SW480 (cell line): ENCODE results near the gene PGPEP1.

ENCODE experiments used
- DNase-seq: peaks from one replicate; pipeline ENCODE4 v3.0.0-alpha.2; 2016; ENCODE audit warnings: low spot score

The PGPEP1 gene

DNA sequence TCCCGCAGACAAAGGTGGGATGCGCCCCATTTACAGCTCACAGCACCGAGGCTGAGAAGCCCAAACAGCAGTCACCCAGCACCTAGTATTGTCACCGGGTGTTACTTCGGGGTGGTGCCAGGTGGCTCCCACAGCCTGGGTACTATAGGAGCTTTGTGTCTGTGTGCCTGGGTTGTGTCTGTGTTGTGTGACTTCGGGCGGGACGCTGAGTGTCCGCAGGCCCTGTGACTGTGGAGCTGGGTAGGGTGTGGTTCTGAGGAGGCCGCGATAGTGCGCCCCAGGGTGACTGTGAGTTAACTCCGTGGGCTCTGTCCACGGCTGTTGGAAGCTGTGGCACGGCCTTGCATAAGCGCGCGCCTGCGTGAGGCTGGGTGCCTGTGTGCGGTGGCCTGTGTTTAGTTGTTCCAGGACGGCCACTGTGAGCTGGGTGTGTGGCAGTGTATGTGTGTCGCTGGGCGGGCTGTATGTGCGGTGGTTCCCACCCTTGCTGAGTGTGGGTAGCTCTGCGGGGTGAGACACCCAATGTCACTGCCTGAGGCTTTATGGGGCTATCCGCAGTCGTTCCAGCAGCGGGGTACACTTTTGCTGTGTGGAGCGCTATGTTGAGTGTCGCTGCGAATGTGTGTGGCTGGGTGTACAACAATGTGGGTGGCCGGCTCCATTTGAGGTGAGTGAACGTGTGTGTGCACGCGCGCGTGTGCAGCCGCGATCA, 78.2 kb downstream of the PGPEP1 start:
- DNase-seq = peak; percentile 80

DNA sequence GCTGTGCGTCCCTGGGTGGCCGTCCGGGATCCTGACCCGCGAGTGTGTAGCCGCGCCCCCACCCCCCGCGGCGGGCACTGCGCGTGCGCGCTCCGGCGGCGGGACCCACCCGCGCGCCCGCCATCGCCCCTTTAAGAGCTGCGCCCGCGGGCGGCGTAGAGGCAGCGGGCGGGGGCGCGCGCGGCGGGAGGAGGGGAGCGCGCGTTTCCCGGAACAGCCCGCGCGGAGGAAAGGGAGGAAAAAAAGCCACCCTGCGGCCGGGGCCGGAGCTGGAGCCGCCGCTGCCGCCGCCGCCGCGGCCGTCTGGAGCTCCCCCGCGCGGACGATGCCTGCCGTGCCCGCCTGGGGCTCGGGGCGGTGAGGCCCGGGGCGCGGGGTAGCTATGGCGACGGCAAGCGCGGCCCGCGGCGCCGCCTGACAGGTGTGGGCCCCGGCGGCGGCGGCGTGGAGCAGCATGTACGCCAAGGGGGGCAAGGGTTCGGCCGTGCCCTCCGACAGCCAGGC, 78.8 kb downstream of the PGPEP1 start, which contains the start of gene SSBP4:
Gene SSBP4, plus strand, starts transcription at position 204 of the 504 bp plus-strand sequence. Its CDS starts 251 bp downstream, at position 455.
- peak; percentile 82 for DNase-seq
